T-helper 1 cell treated with Interleukin-12 subunit alpha and Interleukin-12 subunit beta and Interleukin-4 antibody, amounts not matched to agents 30 ng/mL and 1 ng/mL, for 36 hours (primary cell): Measurements from ENCODE around the gene HFM1. TPM values are rescaled to one million over a fixed set of nuclear protein-coding genes. Genes with fewer than 3 reads are reported as not detected.
"Not testable (repeated sequence)": the region's sequence is repeated elsewhere in the genome, so short reads cannot be mapped to it uniquely, and the experiment has no call there.

Source experiments
- intact Hi-C: fragments of 100-400 bp; cut with micrococcal nuclease; formaldehyde crosslinking; loops from one replicate; pipeline ENCODE4 v1.15.1; 2024
- total RNA-seq: library from RNA; stranded (reverse); gene quantifications from 2 replicates; pipeline ENCODE4 v1.2.3, GENCODE V29; 2022

HFM1 gene, protein sequence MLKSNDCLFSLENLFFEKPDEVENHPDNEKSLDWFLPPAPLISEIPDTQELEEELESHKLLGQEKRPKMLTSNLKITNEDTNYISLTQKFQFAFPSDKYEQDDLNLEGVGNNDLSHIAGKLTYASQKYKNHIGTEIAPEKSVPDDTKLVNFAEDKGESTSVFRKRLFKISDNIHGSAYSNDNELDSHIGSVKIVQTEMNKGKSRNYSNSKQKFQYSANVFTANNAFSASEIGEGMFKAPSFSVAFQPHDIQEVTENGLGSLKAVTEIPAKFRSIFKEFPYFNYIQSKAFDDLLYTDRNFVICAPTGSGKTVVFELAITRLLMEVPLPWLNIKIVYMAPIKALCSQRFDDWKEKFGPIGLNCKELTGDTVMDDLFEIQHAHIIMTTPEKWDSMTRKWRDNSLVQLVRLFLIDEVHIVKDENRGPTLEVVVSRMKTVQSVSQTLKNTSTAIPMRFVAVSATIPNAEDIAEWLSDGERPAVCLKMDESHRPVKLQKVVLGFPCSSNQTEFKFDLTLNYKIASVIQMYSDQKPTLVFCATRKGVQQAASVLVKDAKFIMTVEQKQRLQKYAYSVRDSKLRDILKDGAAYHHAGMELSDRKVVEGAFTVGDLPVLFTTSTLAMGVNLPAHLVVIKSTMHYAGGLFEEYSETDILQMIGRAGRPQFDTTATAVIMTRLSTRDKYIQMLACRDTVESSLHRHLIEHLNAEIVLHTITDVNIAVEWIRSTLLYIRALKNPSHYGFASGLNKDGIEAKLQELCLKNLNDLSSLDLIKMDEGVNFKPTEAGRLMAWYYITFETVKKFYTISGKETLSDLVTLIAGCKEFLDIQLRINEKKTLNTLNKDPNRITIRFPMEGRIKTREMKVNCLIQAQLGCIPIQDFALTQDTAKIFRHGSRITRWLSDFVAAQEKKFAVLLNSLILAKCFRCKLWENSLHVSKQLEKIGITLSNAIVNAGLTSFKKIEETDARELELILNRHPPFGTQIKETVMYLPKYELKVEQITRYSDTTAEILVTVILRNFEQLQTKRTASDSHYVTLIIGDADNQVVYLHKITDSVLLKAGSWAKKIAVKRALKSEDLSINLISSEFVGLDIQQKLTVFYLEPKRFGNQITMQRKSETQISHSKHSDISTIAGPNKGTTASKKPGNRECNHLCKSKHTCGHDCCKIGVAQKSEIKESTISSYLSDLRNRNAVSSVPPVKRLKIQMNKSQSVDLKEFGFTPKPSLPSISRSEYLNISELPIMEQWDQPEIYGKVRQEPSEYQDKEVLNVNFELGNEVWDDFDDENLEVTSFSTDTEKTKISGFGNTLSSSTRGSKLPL (N-terminal part only)
- total RNA-seq = not detected in 2 replicates

DNA sequence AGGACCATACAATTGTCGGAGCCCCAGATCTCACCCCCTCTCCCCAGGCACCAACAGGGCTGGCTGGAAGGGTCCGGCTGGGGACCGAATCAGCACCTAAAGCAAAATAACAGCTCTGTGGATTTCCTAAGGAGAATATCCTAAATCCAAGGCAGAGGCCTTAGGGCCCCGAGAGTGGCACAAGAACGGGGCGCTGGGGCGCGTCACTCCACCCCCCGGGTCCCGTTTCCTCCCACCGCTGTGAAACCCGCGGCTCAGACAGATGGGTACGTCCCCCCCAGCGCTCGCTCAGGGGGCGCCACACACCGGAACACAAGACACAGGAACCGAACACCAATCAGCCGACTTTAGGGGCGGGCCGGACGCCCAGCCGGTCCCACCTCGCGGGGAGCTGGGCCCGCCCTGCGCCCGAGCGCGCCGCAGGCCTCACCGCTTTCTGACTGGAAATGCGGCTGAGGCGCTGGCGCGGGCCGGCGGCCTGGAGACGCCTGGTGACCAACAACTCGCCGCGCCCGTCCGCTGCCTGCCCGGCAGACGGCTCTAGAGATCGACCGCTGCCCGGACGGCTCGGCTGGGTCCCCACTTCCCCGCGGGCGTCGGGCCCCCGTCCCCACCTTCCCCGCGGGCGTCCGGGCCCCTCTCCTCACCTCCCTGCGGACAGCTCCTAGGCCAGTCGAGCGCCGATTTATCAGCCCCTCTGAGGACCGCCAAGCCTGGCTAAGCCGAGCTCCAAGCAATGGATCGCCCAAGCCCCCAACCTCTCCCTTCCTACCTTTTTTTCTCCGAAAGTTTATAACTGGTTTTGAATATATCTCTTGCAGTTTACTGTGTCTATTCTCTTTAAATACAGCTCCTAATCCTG, at the start of gene HFM1:
Gene HFM1, minus strand, starts transcription at position 687 of the 862 bp plus-strand sequence. CDS start 3,755 bp downstream, outside the sequence.
- intact Hi-C loops = loop anchor here (5.0 kb wide), 1 partner anchor 523 kb away; no protein-coding TSS in a partner anchor

DNA sequence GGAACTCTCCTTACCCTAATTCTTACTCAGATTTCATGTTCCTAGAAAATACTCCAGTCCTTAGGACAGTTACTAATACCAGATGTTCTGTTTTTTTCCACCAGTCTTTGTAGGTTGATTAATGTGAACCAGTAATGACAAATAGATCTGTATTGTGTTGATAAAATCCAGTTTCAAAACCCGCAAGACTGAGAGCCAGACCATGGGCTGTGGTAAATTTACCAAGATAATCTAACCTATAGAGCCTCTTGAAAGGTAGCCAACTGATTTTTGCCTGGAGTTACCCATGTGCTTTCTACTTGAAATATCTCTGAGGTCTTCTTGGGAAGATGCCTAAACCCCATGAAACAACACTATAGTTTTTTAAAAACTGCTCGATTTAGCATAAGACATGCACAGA, 49.5 kb upstream of the HFM1 start:
- intact Hi-C loops = no loop called here

DNA sequence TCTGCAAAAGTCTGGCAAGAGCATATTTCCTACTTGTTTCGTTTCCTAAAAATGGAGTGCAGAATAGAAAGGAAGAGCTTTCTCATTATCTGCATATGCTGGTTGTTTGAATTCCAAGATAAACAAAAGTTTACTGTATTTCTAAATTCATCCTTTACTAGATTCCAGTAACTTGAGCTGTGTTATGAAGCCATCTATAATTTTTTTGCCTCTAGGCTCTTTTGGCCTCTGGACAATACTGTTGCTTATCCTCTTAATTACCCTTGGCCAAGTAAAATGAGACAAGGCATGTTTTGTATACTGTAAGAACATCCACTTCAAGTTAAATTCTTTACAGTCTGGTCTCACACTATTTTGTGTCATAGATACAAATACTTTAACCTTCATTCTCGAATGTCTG, 45.6 kb upstream of the HFM1 start:
- intact Hi-C loops = no loop called here

DNA sequence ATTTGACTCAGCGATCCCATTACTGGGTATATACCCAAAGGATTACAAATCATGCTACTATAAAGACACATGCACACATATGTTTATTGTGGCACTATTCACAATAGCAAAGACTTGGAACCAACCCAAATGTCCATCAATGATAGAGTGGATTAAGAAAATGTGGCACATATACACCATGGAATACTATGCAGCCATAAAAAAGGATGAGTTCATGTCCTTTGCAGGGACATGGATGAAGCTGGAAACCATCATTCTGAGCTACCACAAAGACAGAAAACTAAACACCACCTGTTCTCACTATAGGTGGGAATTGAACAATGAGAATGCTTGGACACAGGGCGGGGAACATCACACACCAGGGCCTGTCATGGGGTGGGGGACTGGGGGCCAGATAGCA, 43.1 kb upstream of the HFM1 start:
- intact Hi-C loops = not testable (repeated sequence)

DNA sequence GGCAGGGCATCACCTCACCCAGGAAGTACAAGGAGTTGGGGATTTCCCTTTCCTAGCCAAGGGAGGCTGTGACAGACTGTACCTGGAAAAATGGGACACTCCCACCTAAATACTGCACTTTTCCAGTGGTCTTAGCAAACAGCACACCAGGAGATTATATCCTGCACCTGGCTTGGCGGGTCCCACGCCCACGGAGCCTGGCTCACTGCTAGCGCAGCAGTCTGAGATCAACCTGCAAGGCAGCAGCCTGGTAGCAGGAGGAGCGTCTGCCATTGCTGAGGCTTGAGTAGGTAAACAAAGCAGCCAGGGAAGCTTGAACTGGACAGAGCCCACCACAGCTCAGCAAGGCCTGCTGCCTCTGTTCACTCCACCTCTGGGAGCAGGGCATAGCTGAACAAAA, 37.3 kb upstream of the HFM1 start:
- intact Hi-C loops = loop anchor here (1.0 kb wide), 1 partner anchor 484 kb away; no protein-coding TSS in a partner anchor

DNA sequence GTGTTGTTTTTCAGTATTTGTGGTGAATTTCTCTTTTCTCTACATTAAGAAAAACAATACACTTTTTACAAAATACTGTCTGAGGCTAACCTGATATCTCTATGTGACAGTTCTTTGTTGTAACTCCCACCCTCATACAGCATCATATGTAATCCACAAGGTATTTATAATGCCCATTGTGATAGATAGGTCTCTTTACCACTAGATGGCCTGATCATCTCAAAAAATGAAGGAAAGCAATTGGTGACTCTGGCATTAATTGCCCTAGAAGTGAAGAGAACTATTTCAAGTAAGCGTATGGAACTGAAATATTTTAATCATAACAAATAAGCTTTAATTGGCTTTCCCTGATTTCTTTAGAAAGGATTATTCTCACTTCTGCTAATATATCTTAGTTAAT, 36.2 kb upstream of the HFM1 start:
- intact Hi-C loops = loop anchor here (1.0 kb wide), 1 partner anchor 485 kb away; no protein-coding TSS in a partner anchor

DNA sequence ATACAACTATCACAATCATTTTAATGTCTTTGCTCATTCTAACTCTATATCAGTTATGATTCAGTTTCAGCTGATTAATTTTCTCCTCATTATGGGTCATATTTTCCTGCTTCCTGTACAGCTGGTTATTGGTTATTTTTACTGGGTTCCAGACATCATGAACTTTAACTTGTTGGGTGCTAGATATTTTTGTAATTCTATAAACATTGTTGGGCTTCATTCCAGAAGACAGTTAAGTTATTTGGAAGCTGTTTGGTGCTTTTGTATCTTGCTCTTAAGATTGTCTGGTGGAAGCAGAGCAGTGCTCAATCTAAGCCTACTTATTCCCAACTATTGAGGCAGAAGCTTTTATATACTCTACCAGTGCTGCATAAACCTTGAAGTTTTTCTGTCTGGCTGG, 34.4 kb upstream of the HFM1 start:
- intact Hi-C loops = no loop called here

DNA sequence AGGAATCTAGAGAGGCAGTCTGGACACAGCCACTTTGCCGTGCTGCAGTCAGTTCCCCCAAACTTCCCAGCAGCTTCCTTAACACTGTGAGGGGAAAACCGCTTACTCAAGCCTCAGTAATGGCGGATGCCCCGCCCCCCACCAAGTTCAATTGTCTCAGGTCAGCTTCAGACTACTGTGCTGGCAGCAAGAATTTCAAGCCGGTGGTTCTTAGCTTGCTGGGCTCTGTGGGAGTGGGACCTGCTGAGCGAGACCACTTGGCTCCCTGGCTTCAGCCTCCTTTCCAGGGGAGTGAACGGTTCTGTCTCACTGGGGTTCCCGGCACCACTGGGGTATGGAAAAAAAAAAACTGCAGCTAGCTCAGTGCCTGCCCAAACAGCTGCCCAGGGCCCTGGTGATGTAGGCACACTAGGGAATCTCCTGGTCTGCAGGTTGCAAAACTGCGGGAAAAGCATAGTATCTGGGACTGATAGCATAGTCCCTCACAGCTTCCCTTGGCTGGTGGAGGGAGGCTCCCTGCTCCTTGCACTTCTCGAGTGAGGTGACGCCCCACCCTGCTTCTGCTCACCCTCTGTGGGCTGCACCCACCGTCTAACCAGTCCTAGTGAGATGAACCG, 23.7 kb upstream of the HFM1 start:
- intact Hi-C loops = no loop called here

DNA sequence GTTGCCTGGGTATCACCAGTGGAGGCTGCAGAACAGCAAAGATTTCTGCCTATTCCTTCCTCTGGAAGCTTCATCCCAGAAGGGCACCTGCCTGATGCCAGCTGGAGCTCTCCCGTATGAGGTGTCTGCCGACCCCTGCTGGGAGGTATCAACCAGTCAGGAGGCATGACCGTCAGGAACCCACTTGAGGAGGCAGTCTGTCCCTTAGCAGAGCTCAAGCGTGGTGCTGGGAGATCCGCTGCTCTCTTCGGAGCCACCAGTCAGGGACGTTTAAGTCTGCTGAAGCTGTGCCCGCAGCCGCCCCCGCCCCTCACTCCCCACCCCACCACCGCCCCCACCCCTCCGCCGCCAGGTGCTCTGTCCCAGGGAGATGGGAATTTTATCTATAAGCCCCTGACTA, 23.1 kb upstream of the HFM1 start:
- intact Hi-C loops = no loop called here

DNA sequence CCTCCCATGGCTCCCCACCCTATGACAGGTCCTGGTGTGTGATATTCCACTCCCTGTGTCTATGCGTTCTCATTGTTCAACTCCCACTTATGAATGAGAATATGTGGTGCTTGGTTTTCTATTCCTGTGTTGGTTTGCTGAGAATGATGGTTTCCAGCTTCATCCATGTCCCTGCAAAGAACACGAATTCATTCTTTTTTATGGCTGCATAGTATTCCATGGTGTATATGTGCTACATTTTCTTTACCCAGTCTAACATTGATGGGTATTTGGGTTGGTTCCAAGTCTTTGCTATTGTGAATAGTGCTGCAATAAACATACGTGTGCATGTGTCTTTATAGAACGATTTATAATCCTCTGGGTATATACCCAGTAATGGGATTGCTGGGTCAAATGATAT, 17.9 kb upstream of the HFM1 start:
- intact Hi-C loops = not testable (repeated sequence)

DNA sequence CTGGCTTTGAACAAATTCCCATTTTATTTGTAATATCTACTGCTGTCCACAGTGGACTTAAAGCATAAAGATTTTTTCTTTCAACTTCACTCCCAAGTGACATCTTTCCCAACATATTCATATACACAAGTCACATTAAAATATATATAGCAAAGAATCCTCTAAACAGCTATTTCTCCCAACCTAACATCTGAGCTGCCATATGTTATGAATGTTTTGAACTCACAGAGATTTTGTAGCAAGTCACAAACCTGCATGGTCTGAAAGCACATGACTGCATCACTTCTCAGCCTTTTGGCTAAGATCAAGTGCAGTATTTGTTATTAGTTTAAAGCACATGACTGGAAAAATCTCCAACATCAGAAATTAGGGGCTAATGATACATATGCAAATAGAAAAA, 7.7 kb upstream of the HFM1 start:
- intact Hi-C loops = no loop called here

DNA sequence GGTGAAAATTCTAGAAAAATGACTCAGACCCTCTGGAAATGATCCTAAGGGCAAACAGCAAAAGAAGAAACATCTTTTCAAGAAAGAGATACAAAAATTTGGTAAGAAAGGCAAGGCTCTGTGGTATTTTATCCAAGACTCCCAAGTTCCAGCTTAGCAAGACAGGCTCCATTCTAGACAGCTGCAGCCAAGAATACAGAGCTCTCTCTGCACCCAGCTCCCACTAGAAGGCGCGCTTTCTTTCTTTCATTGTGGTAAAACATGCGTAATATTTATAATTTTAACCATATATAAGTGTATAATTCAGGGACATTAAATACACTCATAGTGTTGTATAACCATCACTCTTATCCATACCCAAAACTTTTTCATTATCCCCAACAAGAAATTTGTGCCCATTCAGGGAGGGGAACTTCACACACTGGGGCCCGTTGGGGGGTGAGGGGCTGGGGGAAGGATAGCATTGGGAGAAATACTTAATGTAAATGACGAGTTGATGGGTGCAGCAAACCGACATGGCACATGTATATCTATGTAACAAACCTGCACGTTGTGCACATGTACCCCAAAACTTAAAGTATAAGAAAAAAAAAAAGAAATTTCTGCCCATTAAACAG, 2.2 kb upstream of the HFM1 start:
- intact Hi-C loops = no loop called here

DNA sequence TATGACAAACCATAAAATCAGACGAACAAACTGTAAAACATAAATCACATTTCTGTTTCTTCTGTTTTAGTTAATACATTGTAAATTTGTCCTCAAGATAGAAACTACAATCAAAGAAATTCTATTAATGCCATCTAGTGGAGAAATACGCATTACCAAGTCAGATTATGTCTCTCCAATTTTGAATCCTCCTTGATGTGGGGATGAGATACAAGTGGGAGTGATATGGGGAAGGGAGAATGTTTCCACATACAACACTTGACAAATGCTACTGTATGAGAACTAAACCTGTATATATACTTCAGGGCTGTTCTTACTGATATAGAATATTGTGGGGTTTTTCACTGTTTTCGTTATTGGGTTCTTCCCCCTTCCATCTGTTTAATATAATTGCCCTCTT, 2.6 kb downstream of the HFM1 start:
- intact Hi-C loops = loop anchor here (1.0 to 5.0 kb wide), 3 partner anchors 120 to 525 kb away; no protein-coding TSS in a partner anchor

DNA sequence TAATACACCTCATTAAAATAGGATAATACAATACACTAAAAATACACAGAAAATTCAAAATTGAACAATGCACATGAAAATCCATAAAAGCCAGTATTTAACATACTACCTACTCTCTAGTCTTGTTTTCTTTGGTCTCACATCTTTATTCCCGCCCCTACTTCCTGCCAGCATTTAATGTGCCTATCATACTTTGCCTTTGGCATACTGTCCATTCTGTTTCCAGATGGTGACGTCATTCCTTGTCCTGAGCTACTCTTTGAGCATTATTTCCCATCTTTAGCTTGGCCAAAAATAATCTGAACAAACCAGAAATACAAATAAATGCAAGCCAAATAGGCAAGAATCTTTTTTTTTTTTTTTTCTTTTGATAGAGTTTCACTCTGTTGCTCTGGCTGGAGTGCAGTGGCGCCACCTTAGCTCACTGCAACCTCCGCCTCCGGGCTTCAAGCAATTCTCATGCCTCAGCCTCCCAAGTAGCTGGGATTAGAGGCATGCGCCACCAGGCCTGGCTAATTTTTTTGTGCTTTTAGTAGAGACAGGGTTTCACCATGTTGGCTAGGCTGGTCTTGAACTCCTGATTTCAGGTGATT, 4.4 kb downstream of the HFM1 start:
- intact Hi-C loops = loop anchor here (5.0 kb wide), 1 partner anchor 527 kb away; no protein-coding TSS in a partner anchor

DNA sequence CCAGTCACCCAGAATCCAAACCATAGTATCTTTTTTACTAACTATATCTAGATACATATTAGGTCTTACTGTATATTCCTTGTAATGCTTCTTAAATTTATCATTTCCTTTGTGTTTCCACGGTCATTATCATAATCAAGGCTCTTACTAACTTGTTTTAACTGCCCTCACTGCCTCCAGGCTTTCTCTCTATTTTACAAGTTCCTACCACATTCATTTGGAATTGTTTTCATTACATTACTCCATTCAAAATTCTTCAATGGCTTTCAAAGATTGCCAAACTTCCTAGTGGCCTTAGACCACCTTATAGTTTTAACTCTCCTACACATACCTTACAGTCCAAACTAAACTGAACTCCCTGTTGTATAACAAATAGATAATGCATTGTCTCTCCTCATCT, 6.3 kb downstream of the HFM1 start:
- intact Hi-C loops = no loop called here

DNA sequence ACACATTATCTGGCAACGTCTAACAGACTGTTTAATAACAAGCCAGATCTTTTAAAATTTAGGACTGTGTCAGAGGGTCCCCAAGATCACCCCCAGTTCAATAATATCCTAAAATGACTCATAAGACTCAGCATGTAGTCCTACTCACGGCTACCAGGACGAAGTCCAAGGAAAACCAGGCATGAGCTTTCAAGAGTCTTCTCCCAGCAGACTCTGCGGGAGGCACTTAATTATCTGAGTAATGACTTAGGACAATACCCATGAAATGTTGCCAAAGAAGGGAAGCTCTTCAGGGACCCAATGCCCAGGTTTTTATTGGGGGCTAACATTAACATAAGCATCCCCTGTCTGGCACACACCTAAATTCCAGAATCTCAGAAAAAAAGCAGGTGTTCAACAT, 7.0 kb downstream of the HFM1 start:
- intact Hi-C loops = no loop called here

DNA sequence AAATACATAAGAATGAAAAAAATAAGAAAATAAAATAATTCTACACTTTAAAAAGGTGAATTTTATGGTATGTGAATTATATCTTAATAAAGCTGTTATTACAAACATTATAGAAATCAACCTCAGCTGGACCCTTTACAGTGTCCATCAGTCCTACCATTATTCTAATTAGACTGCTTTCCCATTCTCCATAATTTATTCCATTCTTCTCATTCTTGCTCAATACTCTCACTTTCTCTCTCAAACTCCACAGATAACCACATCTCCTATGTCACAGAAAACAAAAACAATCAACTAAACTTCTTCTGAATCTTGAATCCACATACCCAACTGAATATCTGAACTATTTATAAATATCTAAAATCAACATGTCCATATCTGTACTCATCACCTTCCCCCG, 11.6 kb downstream of the HFM1 start:
- intact Hi-C loops = no loop called here

DNA sequence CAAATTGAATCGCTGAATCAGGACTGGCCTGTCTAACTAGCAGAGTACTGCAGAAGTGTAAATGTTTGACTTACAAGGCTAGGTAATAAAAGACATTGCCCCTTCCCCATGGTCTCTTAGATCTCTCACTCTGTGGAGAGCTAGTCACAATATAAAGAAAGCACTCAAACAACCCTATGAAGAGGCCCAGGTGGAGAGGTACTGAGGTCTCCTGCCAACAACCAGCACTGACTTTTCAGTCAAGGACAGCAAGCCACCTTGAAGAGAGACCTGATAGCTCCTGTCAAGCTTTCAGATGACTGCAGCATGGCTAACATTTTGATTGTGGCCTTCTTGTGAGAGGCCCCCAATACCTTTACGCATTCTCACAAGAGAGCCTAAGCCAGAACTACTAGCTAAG, 18.5 kb downstream of the HFM1 start:
- intact Hi-C loops = no loop called here

DNA sequence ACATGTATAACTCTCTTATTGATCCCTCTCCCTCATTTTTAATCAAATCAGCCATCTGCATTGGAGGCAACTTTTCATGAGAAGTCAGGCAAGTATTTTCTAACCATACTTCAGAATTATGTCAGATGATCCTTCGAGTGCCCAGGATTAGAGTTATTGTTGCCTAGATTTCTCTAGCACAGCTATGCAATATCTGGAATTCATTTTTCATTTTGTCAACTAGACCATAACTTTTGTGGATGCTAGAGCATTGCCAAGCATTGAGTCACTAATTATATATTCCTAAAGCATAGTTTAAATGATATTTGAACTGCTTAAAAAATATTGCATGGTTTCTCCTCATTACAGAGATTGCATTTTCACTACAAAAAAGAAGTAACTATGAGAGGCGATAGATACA, 21.2 kb downstream of the HFM1 start:
- intact Hi-C loops = no loop called here
